Left ventricle myocardium inferior (tissue), 1 donor: ENCODE data around the gene PRMT6. TPM values are rescaled to one million over a fixed set of nuclear protein-coding genes. Genes with fewer than 3 reads are reported as not detected.

Source experiments
- DNase-seq: peaks from one replicate; pipeline ENCODE4 v3.0.0-alpha.2; 2020
- H3K27ac ChIP-seq: fragments of 200-600 bp; replicated peaks from 2 replicates; pipeline ENCODE4 v1.8.0; 2021
- H3K27me3 ChIP-seq: fragments of 200-600 bp; 2 replicates; pipeline ENCODE4 v1.8.0; 2021; ENCODE audit warnings: low read depth
- H3K36me3 ChIP-seq: fragments of 200-600 bp; 2 replicates; pipeline ENCODE4 v1.8.0; 2021
- H3K4me1 ChIP-seq: fragments of 200-600 bp; 2 replicates; pipeline ENCODE4 v1.8.0; 2021
- H3K4me3 ChIP-seq: fragments of 200-600 bp; 2 replicates; pipeline ENCODE4 v1.8.0; 2021; ENCODE audit warnings: mild to moderate bottlenecking, moderate library complexity
- H3K9me3 ChIP-seq: fragments of 200-600 bp; replicated peaks from 2 replicates; pipeline ENCODE4 v1.8.0; 2021
- CTCF ChIP-seq: fragments of 200-600 bp; IDR thresholded peaks from 2 replicates; pipeline ENCODE4 v1.8.0; 2021; ENCODE audit warnings: antibody characterized with exemption, mild to moderate bottlenecking, borderline replicate concordance
- intact Hi-C: fragments of 100-400 bp; cut with micrococcal nuclease; formaldehyde crosslinking; loops from one replicate; pipeline ENCODE4 v1.11.0; 2022
- total RNA-seq: library from RNA; stranded (reverse); fragmentation: NEBNext Ultra II Directional; extraction: Animal tissue kit (Norgen Biotek cat#: 25700); gene quantifications from one replicate; pipeline ENCODE4 v1.2.1, GENCODE V29; 2021
- donor health status: DM: no; HTN: yes; CAD: no; lungs with severe emphysema.

The PRMT6 gene
- total RNA-seq, 1 donor from 2014 or later: 4.1 TPM

GRCh38 chr1:107098961-107099360 is 42.5 kb downstream of the PRMT6 start:
- no peak for TF ChIP-seq CTCF
- no peak for DNase-seq
- no peaks in the 10 kb centered on the region for H3K9me3 ChIP-seq
- H3K4me3 ChIP-seq: no peak overlapping the region
- no peak overlapping the region for H3K27ac ChIP-seq
- H3K27me3 ChIP-seq: no peaks in the 10 kb centered on the region
- intact Hi-C loops: no loop called here
- H3K4me1 ChIP-seq: no peaks in the 10 kb centered on the region
- H3K36me3 ChIP-seq: no peaks in the 10 kb centered on the region

- H3K9me3 ChIP-seq: no peaks in the 10 kb centered on the region
- H3K27me3 ChIP-seq: no peaks in the 10 kb centered on the region
- no peak for TF ChIP-seq CTCF
- no peak overlapping the region for H3K27ac ChIP-seq
- DNase-seq: no peak
- no peaks in the 10 kb centered on the region for H3K36me3 ChIP-seq
- intact Hi-C loops: no loop called here
- no peak overlapping the region for H3K4me3 ChIP-seq
- no peaks in the 10 kb centered on the region for H3K4me1 ChIP-seq
Measured at GRCh38 chr1:107100331-107100984, 44.0 kb downstream of the PRMT6 start.

- Histone ChIP-seq H3K27ac (no peak overlapping the region), H3K27me3 (no peaks in the 10 kb centered on the region), H3K4me1 (no peaks in the 10 kb centered on the region), H3K4me3 (no peak overlapping the region), H3K9me3 (no peaks in the 10 kb centered on the region), H3K36me3 (no peaks in the 10 kb centered on the region)
- DNase-seq: no peak
- TF ChIP-seq CTCF: no peak
- intact Hi-C loops: no loop called here
Measured at GRCh38 chr1:107105914-107106313, 49.4 kb downstream of the PRMT6 start.

Other genes with a start within 250 kb of the PRMT6 start
- 0.30 TPM for gene NTNG1, start 84.4 kb downstream of the PRMT6 start, total RNA-seq